K562 (cell line): ENCODE data around the gene SHROOM3. TPM values are rescaled to one million over a fixed set of nuclear protein-coding genes. Genes with fewer than 3 reads are reported as not detected.

Source experiments
- NFRKB ChIP-seq: fragments of 450-650 bp; IDR thresholded peaks from 2 replicates; pipeline ENCODE4 v1.6.1; 2016; ENCODE audit warnings: low read depth
- ZBTB40 ChIP-seq, 2 experiments: fragments of 450-650 bp in 1 of 2; sonication (generic) in 1 of 2; formaldehyde crosslinking in 1 of 2; IDR thresholded peaks; 2 replicates each; pipeline versions ENCODE4 v1.7.1 to v1.9.0; 2016 to 2022; ENCODE audit warnings: inconsistent platforms in 1 of 2, mild to moderate bottlenecking in 1 of 2, missing genetic modification reagents in 1 of 2
- polyA plus RNA-seq, 8 experiments: library from polyadenylated mRNA; depleted of rRNA in 4 of 8; stranded (reverse) in 5 of 8; unstranded in 3 of 8; fragments of >200 nt; fragmentation: Nextera tagmentation in 2 of 8; fragmentation: Illumina TruSeq in 1 of 8; extraction: Ambion mirVana in 2 of 8; extraction: Trizol in 1 of 8; gene quantifications; 2 replicates each; pipeline versions ENCODE4 v1.2.1 to v1.2.3, GENCODE V29; 2011 to 2014; ENCODE audit warnings: inconsistent platforms in 1 of 8, missing spikeins in 1 of 8
- total RNA-seq, 7 experiments: library from RNA; depleted of rRNA in 6 of 7; stranded (reverse); fragments of >200 nt in 6 of 7; fragmentation: Illumina TruSeq in 2 of 7; extraction: Trizol in 2 of 7; gene quantifications; 2 replicates each; pipeline versions ENCODE4 v1.2.1 to v1.2.3, GENCODE V29; 2011 to 2021; ENCODE audit warnings: low replicate concordance in 1 of 7

The SHROOM3 gene
- total and polyA plus RNA-seq, 9 of the 15 experiments (the other 6 are each of a cell fraction or from before 2014, with no cell fraction given), result 0.01 to 0.07 TPM; not detected in 7

DNA sequence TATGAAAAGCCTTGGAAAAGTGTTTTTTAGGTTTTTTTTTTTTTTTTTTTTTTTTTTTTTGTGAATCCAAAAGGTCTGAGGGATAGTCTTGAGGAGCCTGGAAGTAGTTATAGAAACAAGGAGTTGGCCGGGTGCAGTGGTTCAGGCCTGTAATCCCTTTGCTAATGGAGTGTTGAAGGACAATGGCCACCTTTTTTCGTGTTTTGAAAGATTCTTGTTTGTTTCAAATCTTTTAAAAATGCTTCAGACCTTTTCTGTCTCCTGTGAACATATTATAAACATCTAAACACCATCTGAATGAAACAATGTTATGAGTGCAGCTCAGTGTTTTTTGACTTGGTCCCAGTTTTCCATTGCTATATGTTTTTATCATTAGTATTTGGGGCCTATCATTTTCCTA lies 285.1 kb downstream of the SHROOM3 start (continued):
- TF ChIP-seq ZBTB40 (IDR thresholded peaks at IDR 0.05) (no peak), ZBTB40 (CRISPR knock-in tag; IDR thresholded peaks at IDR 0.05) (no peak), NFRKB (no peak)
